SU-DHL-6 (cell line): Measurements from ENCODE around the gene SMLR1.

Source experiments
- H2AFZ ChIP-seq: fragments of 200-600 bp; sonication (generic); 2 replicates; pipeline ENCODE4 v1.6.1; 2014; ENCODE audit warnings: low read depth, mild to moderate bottlenecking, moderate library complexity, mixed read lengths, antibody characterized with exemption, low read length; ENCODE audit not compliant: severe bottlenecking
- H3F3A ChIP-seq: fragments of 200-600 bp; shearing (Covaris generic); 2 replicates; pipeline ENCODE4 v1.6.0; 2016; ENCODE audit warnings: antibody characterized with exemption, mild to moderate bottlenecking; ENCODE audit not compliant: insufficient read depth
- H3K27ac ChIP-seq: fragments of 200-600 bp; sonication (generic); 2 replicates; pipeline ENCODE4 v1.5.1; 2016; ENCODE audit warnings: low read depth, mild to moderate bottlenecking, low read length, moderate library complexity, mixed read lengths
- H3K27me3 ChIP-seq: fragments of 200-600 bp; sonication (generic), shearing (Covaris generic); 2 replicates; pipeline ENCODE4 v1.6.0; 2014; ENCODE audit warnings: mild to moderate bottlenecking, low read length
- H3K36me3 ChIP-seq: fragments of 200-600 bp; sonication (generic); 2 replicates; pipeline ENCODE4 v1.6.1; 2014; ENCODE audit warnings: mild to moderate bottlenecking, low read length, mixed read lengths
- H3K4me2 ChIP-seq: fragments of 300-600, 200-600 bp; shearing (Covaris generic), sonication (generic); 2 replicates; pipeline ENCODE4 v1.6.0; 2014; ENCODE audit warnings: low read length, low read depth, mild to moderate bottlenecking; ENCODE audit not compliant: poor library complexity, severe bottlenecking
- H3K4me3 ChIP-seq: fragments of 200-600 bp; sonication (generic); 2 replicates; pipeline ENCODE4 v1.5.1; 2014; ENCODE audit warnings: antibody characterized with exemption, low read length, mild to moderate bottlenecking, mixed read lengths; ENCODE audit not compliant: insufficient read depth, poor library complexity, severe bottlenecking
- H3K79me2 ChIP-seq: fragments of 200-600 bp; sonication (generic); 2 replicates; pipeline ENCODE4 v1.6.1; 2014; ENCODE audit warnings: mild to moderate bottlenecking, low read length, moderate library complexity; ENCODE audit not compliant: insufficient read depth
- H3K9ac ChIP-seq: fragments of 200-600 bp; sonication (generic); 2 replicates; pipeline ENCODE4 v1.7.0; 2014; ENCODE audit warnings: mild to moderate bottlenecking, low read length
- H3K9me2 ChIP-seq: fragments of 200-600 bp; sonication (generic); replicated peaks from 2 replicates; pipeline ENCODE4 v1.6.1; 2014; ENCODE audit warnings: low read length; ENCODE audit not compliant: insufficient read depth
- H3K9me3 ChIP-seq: fragments of 200-600 bp; sonication (generic); 2 replicates; pipeline ENCODE4 v1.6.1; 2014; ENCODE audit warnings: low read length, mixed read lengths; ENCODE audit not compliant: insufficient read depth
- H4K20me1 ChIP-seq: fragments of 200-600 bp; sonication (generic); 2 replicates; pipeline ENCODE4 v1.6.1; 2014; ENCODE audit warnings: low read depth, mild to moderate bottlenecking, antibody characterized with exemption, low read length, moderate library complexity, mixed read lengths
- CTCF ChIP-seq: fragments of 200-600 bp; sonication (generic); IDR thresholded peaks from one replicate; pipeline ENCODE4 v1.5.1; 2017; ENCODE audit warnings: antibody characterized with exemption, mild to moderate bottlenecking, low read length, moderate library complexity; ENCODE audit not compliant: insufficient read depth, poor library complexity, severe bottlenecking
- EZH2phosphoT487 ChIP-seq: fragments of 200-600 bp; sonication (generic), shearing (Covaris generic); conservative IDR thresholded peaks from 2 replicates; pipeline ENCODE4 v1.6.1; 2018; ENCODE audit warnings: mild to moderate bottlenecking, antibody characterized with exemption, low read length, moderate library complexity, mixed read lengths

Gene SMLR1

GRCh38 chr6:130831607-130832006 is 4.4 kb downstream of the SMLR1 start:
- H3K79me2 ChIP-seq: no peaks in the 10 kb centered on the region
- H3K4me3 ChIP-seq: no peak overlapping the region
- no peaks in the 10 kb centered on the region for H4K20me1 ChIP-seq
- H3K4me2 ChIP-seq: no peak overlapping the region
- H2AFZ ChIP-seq: no peak overlapping the region
- H3K9me2 ChIP-seq: no peaks in the 10 kb centered on the region
- H3F3A ChIP-seq: no peaks in the 10 kb centered on the region
- no peak overlapping the region for H3K27ac ChIP-seq
- no peak overlapping the region for H3K9ac ChIP-seq
- no peaks in the 10 kb centered on the region for H3K27me3 ChIP-seq
- no peak for TF ChIP-seq EZH2phosphoT487
- no peak for TF ChIP-seq CTCF
- no peaks in the 10 kb centered on the region for H3K36me3 ChIP-seq
- H3K9me3 ChIP-seq: no peaks in the 10 kb centered on the region

- TF ChIP-seq CTCF (no peak), EZH2phosphoT487 (no peak)
- Histone ChIP-seq H3K9me3 (no peaks in the 10 kb centered on the region), H3K9ac (no peak overlapping the region), H3K27me3 (no peaks in the 10 kb centered on the region), H4K20me1 (no peaks in the 10 kb centered on the region), H3F3A (no peaks in the 10 kb centered on the region), H3K36me3 (no peaks in the 10 kb centered on the region), H2AFZ (no peak overlapping the region), H3K79me2 (no peaks in the 10 kb centered on the region), H3K4me2 (no peak overlapping the region), H3K9me2 (no peaks in the 10 kb centered on the region), H3K4me3 (no peak overlapping the region), H3K27ac (no peak overlapping the region)
Observed at GRCh38 chr6:130833569-130833968, 6.4 kb downstream of the SMLR1 start.

GRCh38 chr6:130834482-130835251 is 7.5 kb downstream of the SMLR1 start:
- no peaks in the 10 kb centered on the region for H3K36me3 ChIP-seq
- no peaks in the 10 kb centered on the region for H3F3A ChIP-seq
- TF ChIP-seq EZH2phosphoT487 (no peak), CTCF (no peak)
- no peak overlapping the region for H3K9ac ChIP-seq
- no peaks in the 10 kb centered on the region for H3K79me2 ChIP-seq
- H4K20me1 ChIP-seq: no peaks in the 10 kb centered on the region
- no peaks in the 10 kb centered on the region for H3K9me2 ChIP-seq
- no peak overlapping the region for H3K4me3 ChIP-seq
- no peaks in the 10 kb centered on the region for H3K27me3 ChIP-seq
- no peak overlapping the region for H2AFZ ChIP-seq
- no peaks in the 10 kb centered on the region for H3K9me3 ChIP-seq
- no peak overlapping the region for H3K27ac ChIP-seq
- no peak overlapping the region for H3K4me2 ChIP-seq
